Muscle of leg (tissue), 11 donors: ENCODE data around the gene PLBD1. TPM values are rescaled to one million over a fixed set of nuclear protein-coding genes. Genes with fewer than 3 reads are reported as not detected.

Experiments used
- DNase-seq: peaks from one replicate; pipeline ENCODE4 v3.0.0; 2013
- H3K27ac ChIP-seq: one replicate; pipeline ENCODE4 v1.5.1; 2013; ENCODE audit warnings: mild to moderate bottlenecking, low read length, control low read depth
- H3K27me3 ChIP-seq: one replicate; pipeline ENCODE4 v1.6.1; 2013; ENCODE audit warnings: low read length; ENCODE audit not compliant: control insufficient read depth, insufficient read depth
- H3K36me3 ChIP-seq: one replicate; pipeline ENCODE4 v1.6.1; 2013; ENCODE audit warnings: low read length; ENCODE audit not compliant: control insufficient read depth, insufficient read depth
- H3K4me1 ChIP-seq: one replicate; pipeline ENCODE4 v1.6.1; 2013; ENCODE audit warnings: low read length; ENCODE audit not compliant: control insufficient read depth, insufficient read depth
- H3K4me3 ChIP-seq: one replicate; pipeline ENCODE4 v1.5.1; 2013; ENCODE audit warnings: low read length, control low read depth
- H3K9me3 ChIP-seq: replicated peaks from 2 replicates; pipeline ENCODE4 v1.6.1; 2013; ENCODE audit warnings: low read depth, low read length; ENCODE audit not compliant: control insufficient read depth
- WGBS: methylation state at CpG from one replicate; pipeline ENCODE4 v1.1.5; 2013; ENCODE audit warnings: missing lambda C conversion rate; ENCODE audit not compliant: insufficient coverage; 5-methylcytosine and 5-hydroxymethylcytosine counted together
- polyA plus RNA-seq, 8 donors: library from polyadenylated mRNA; unstranded; fragments of 120-200 nt; gene quantifications; one replicate each; pipeline versions ENCODE4 v1.2.1 to v1.2.3, GENCODE V29; 2013; ENCODE audit warnings: inconsistent platforms in 1 of 8, low replicate concordance in 1 of 8; ENCODE audit not compliant: insufficient read length in 8 of 8, insufficient read depth in 1 of 8
- total RNA-seq: library from RNA; stranded (reverse); fragments of 120-200 nt; gene quantifications from one replicate; pipeline ENCODE4 v1.2.4, GENCODE V29; 2013

Gene PLBD1
- total and polyA plus RNA-seq, 9 donors, result 16.0 to 27.2 (median 23.2) TPM

GRCh38 chr12:14572401-14572800 lies 4.7 kb upstream of the PLBD1 start:
- Histone ChIP-seq H3K9me3 (no peaks in the 10 kb centered on the region), H3K36me3 (no peaks in the 10 kb centered on the region), H3K4me3 (no peak overlapping the region), H3K27ac (no peak overlapping the region), H3K27me3 (no peaks in the 10 kb centered on the region), H3K4me1 (peaks cover 6% of the 10 kb centered on the region)
- WGBS, result no CpG with 5 or more reads among the region's 4 CpGs
- DNase-seq, result no peak

DNA sequence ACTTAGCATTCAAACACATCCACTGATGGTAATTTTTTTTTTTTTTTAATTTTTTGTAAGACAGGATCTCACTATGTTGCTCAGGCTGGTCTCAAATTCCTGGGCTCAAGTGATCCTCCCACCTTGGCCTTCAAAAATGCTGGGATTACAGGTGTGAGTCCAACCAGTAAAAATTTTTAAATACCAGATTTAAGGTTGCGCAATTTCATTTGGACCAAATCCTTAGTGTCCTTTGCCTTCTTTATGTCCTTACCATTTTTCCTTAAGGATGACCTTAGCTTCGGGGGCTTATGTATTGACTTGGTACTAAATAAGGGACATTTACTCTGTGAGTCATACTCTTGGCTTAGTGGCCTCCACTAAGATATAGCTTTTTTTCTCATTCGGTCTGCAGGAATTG lies 4.1 kb upstream of the PLBD1 start:
- Histone ChIP-seq H3K4me3 (no peak overlapping the region), H3K27me3 (no peaks in the 10 kb centered on the region), H3K27ac (no peak overlapping the region), H3K9me3 (no peaks in the 10 kb centered on the region), H3K4me1 (peaks cover 6% of the 10 kb centered on the region), H3K36me3 (no peaks in the 10 kb centered on the region)
- no CpG with 5 or more reads among the region's 3 CpGs for WGBS
- DNase-seq, result no peak

- no peaks in the 10 kb centered on the region for H3K9me3 ChIP-seq
- H3K4me3 ChIP-seq, result no peak overlapping the region
- WGBS, result no CpG with 5 or more reads among the region's 1 CpG
- H3K27me3 ChIP-seq, result no peaks in the 10 kb centered on the region
- no peaks in the 10 kb centered on the region for H3K36me3 ChIP-seq
- DNase-seq, result no peak
- no peak overlapping the region for H3K27ac ChIP-seq
- peaks cover 6% of the 10 kb centered on the region for H3K4me1 ChIP-seq
These were observed 2.5 kb upstream of the PLBD1 start for GRCh38 chr12:14570231-14570630.

DNA sequence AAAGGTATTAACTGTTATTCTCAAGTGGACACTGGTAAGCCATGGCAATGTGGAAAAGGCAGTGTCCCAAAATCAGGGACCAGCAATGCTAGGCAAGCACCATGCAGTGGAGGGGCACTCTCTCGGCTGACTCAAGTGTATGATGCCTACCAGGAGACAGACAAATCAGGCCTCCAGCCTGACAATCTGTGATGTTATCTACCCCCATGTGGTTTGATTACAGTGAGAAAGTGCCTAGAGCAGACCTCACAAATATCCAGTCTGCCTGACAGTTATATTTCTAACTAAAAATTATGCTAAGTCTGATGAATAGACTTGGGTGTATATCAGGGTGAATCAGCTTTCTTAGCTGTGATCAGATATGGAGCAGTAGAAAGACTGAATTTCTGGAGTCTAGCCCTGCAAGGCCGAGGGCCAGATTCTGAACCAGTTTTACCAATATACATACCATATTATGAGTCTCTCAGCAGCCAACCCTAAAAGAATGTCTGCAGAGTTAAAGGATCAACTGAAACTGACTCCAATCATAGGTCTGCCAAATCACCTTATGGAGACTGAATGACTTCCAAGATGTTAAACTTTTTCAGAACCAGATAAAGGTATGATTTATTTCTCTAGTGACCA lies 3.2 kb downstream of the PLBD1 start:
- Histone ChIP-seq H3K4me1 (peaks cover 6% of the 10 kb centered on the region), H3K27me3 (no peaks in the 10 kb centered on the region)
- no CpG with 5 or more reads among the region's 2 CpGs for WGBS

DNA sequence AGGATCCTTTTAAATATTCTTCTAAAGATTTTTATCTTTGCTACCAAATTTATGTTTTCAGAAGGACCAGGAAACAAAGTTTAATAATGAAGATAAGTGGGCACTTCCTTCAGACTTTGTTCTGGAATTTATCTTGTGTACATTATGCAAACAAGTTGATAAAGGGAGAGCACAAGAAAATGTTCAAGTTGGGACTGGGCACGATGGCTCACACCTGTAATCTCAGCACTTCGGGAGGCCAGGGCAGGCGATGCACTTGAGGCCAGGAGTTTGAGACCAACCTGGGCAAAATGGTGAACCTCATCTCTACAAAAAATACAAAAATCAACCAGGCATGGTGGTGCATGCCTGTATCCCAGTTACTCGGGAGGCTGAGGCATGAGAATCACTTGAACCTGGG lies 4.6 kb downstream of the PLBD1 start:
- no peak overlapping the region for H3K27ac ChIP-seq

More for the DNA sequence above, 3.2 kb downstream of the PLBD1 start:
- Histone ChIP-seq H3K4me3 (no peak overlapping the region), H3K9me3 (no peaks in the 10 kb centered on the region), H3K36me3 (no peaks in the 10 kb centered on the region), H3K27ac (no peak overlapping the region)
- DNase-seq, result no peak

GRCh38 chr12:14562279-14562678 lies 5.4 kb downstream of the PLBD1 start:
- H3K36me3 ChIP-seq, result no peaks in the 10 kb centered on the region
- H3K4me1 ChIP-seq, result no peaks in the 10 kb centered on the region
- no peak overlapping the region for H3K27ac ChIP-seq
- no peak for DNase-seq
- no peaks in the 10 kb centered on the region for H3K27me3 ChIP-seq
- no peak overlapping the region for H3K4me3 ChIP-seq
- no peaks in the 10 kb centered on the region for H3K9me3 ChIP-seq
- WGBS, result no CpG with 5 or more reads among the region's 6 CpGs

More for the DNA sequence above, 4.6 kb downstream of the PLBD1 start:
- Histone ChIP-seq H3K27me3 (no peaks in the 10 kb centered on the region), H3K36me3 (no peaks in the 10 kb centered on the region), H3K9me3 (no peaks in the 10 kb centered on the region), H3K4me1 (peaks cover 2% of the 10 kb centered on the region), H3K4me3 (no peak overlapping the region)
- no peak for DNase-seq
- 93% methylated on average over 3 of the region's 4 CpGs for WGBS

DNA sequence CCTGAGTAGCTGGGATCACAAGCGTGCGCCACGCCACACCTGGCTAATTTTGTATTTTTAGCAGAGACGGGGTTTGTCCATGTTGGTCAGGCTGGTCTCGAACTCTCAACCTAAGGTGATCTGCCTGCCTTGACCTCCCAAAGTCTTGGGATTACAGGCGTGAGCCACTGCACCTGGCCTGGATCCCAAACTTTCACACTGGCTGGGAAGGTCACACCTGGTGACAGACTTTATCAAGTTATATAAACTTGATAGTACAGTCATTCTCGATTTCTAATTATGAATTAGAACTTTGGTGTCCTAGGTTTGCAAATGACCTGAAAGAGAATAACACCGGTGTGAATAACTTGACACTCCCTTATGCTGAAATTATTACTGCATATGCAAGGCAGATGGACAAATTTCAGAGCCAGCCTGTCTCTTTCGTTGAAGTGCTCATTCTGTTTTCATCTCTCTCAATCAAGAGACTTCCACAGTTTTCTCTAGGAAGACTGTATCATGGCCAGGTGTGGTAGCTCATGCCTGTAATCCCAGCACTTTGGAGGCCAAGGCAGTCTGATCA lies 5.9 kb downstream of the PLBD1 start:
- DNase-seq, result no peak
- 94% methylated on average over 6 of the region's 9 CpGs for WGBS
- Histone ChIP-seq H3K4me3 (no peak overlapping the region), H3K27ac (no peak overlapping the region), H3K36me3 (no peaks in the 10 kb centered on the region), H3K9me3 (no peaks in the 10 kb centered on the region), H3K27me3 (no peaks in the 10 kb centered on the region), H3K4me1 (no peaks in the 10 kb centered on the region)

- no peak overlapping the region for H3K4me3 ChIP-seq
- no peaks in the 10 kb centered on the region for H3K27me3 ChIP-seq
- DNase-seq, result no peak
- no peak overlapping the region for H3K27ac ChIP-seq
- no peaks in the 10 kb centered on the region for H3K36me3 ChIP-seq
- WGBS, result 68% methylated on average over 5 of the region's 6 CpGs
- no peaks in the 10 kb centered on the region for H3K4me1 ChIP-seq
- no peaks in the 10 kb centered on the region for H3K9me3 ChIP-seq
These were observed 6.6 kb downstream of the PLBD1 start for GRCh38 chr12:14560904-14561574.

DNA sequence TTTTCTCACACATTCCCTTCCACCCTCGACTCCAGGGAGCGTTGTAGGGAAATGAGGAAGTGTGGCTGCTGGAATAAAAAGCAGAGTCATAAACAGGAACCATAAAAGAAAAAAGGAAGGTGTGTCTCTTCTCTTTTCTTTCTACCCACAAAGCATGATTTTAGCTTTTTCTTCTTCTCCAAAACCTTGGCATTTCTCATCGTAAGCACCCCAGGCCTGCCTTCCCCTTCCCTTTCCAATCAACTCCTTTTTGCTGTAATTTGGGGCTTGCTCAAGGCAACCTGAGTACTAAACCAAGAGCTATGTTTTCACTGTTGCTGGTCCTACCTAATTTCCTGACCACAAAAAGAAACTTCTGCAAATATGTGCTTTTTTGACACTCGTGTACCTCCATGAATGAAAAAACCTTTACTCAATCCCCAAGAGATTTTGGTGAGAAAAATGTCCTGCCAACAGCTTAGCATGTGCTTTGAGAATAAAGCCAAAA lies 9.2 kb downstream of the PLBD1 start:
- no peaks in the 10 kb centered on the region for H3K36me3 ChIP-seq
- H3K4me1 ChIP-seq, result peaks cover 8% of the 10 kb centered on the region
- no peaks in the 10 kb centered on the region for H3K9me3 ChIP-seq
- no peak overlapping the region for H3K27ac ChIP-seq
- 34% methylated on average over 2 of the region's 4 CpGs for whole genome bisulfite sequencing
- H3K27me3 ChIP-seq, result no peaks in the 10 kb centered on the region
- H3K4me3 ChIP-seq, result no peak overlapping the region
- no peak for DNase-seq

DNA sequence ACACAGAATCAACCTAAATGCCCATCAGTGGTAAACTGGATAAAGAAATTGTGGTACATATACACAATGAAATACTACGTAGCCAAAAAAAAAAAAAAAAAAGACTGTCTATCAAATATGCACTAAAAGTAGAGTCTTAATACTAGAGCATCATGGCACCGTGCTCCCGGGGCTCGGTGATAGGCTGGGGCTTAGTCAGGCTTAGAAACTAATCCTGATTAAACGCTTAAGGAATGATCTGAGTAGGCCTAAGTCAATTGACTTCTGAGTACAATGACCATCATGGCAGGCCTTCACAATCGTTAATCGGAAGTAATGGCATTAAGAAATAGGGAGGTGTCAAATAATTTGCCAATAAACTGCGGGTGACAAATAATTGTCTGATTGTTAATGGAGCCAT lies 9.7 kb downstream of the PLBD1 start:
- Histone ChIP-seq H3K4me3 (no peak overlapping the region), H3K27ac (no peak overlapping the region), H3K9me3 (no peaks in the 10 kb centered on the region), H3K27me3 (no peaks in the 10 kb centered on the region), H3K4me1 (peaks cover 8% of the 10 kb centered on the region), H3K36me3 (no peaks in the 10 kb centered on the region)
- 98% methylated on average over 5 of the region's 8 CpGs for WGBS
- DNase-seq, result no peak
